Progenitor cell of endocrine pancreas (in vitro differentiated cells): ENCODE measurements around the gene HORMAD2. TPM values are rescaled to one million over a fixed set of nuclear protein-coding genes. Genes with fewer than 3 reads are reported as not detected.
A peak's percentile ranks its signal among the peaks of the same experiment; 100 is the strongest.

Source experiments
- DNase-seq: peaks from one replicate; pipeline ENCODE4 v3.0.0; 2021; ENCODE audit warnings: low spot score; ENCODE audit not compliant: unreplicated experiment
- H3K27ac Mint-ChIP-seq: 2 replicates; pipeline ENCODE4 v1.8.0; 2021; ENCODE audit warnings: mild to moderate bottlenecking, moderate library complexity, mixed read lengths
- H3K27me3 Mint-ChIP-seq: 2 replicates; pipeline ENCODE4 v1.8.0; 2021; ENCODE audit warnings: mixed read lengths
- H3K36me3 Mint-ChIP-seq: 2 replicates; pipeline ENCODE4 v1.8.0; 2022; ENCODE audit warnings: mixed read lengths; ENCODE audit not compliant: insufficient read depth
- H3K4me1 Mint-ChIP-seq: 2 replicates; pipeline ENCODE4 v1.8.0; 2021; ENCODE audit warnings: low read depth, mixed read lengths
- H3K4me3 Mint-ChIP-seq: 2 replicates; pipeline ENCODE4 v1.8.0; 2021; ENCODE audit warnings: low read depth, mild to moderate bottlenecking, moderate library complexity, mixed read lengths
- H3K9me3 Mint-ChIP-seq: 2 replicates; pipeline ENCODE4 v1.8.0; 2021; ENCODE audit warnings: low read depth, mixed read lengths
- total RNA-seq: library from RNA; stranded (reverse); gene quantifications from 2 replicates; pipeline ENCODE4 v1.2.1, GENCODE V29; 2021
- TF ChIP-seq, protein P1 (sequence below): fragments of 200-600 bp; sonication (generic); IDR thresholded peaks from one replicate; pipeline ENCODE4 v1.5.0; 2021; ENCODE audit warnings: antibody characterized with exemption, mild to moderate bottlenecking; ENCODE audit not compliant: unreplicated experiment

Gene HORMAD2
- total RNA-seq, 1 donor from 2014 or later = not detected

DNA sequence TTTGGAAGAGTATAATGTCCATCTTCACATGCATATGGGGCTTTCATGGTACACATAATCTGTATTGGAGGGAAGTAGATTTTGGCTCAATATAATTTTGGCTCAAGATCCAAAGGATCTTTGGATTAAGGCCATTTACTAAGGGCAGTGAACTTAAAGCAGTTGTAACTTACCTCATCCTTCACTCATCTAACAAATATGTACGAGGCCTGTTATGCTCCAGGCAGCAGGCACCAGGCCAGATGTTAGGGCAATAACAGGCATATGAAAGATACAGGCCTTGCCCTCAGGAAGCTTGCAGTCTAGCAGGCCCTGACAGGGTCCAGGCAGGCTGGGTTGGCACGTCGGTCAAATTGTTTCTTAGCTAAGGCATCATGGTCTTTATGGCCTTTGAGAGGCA, 121.7 kb downstream of the HORMAD2 start:
- Mint-ChIP-seq H3K27ac (no peak overlapping the region), H3K27me3 (peaks cover 13% of the 10 kb centered on the region), H3K36me3 (no peaks in the 10 kb centered on the region), H3K9me3 (peaks cover 8% of the 10 kb centered on the region), H3K4me3 (no peak overlapping the region), H3K4me1 (peaks cover 12% of the 10 kb centered on the region)
- DNase-seq = no peak
- TF ChIP-seq, protein P1, sequence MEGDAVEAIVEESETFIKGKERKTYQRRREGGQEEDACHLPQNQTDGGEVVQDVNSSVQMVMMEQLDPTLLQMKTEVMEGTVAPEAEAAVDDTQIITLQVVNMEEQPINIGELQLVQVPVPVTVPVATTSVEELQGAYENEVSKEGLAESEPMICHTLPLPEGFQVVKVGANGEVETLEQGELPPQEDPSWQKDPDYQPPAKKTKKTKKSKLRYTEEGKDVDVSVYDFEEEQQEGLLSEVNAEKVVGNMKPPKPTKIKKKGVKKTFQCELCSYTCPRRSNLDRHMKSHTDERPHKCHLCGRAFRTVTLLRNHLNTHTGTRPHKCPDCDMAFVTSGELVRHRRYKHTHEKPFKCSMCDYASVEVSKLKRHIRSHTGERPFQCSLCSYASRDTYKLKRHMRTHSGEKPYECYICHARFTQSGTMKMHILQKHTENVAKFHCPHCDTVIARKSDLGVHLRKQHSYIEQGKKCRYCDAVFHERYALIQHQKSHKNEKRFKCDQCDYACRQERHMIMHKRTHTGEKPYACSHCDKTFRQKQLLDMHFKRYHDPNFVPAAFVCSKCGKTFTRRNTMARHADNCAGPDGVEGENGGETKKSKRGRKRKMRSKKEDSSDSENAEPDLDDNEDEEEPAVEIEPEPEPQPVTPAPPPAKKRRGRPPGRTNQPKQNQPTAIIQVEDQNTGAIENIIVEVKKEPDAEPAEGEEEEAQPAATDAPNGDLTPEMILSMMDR = no peak

DNA sequence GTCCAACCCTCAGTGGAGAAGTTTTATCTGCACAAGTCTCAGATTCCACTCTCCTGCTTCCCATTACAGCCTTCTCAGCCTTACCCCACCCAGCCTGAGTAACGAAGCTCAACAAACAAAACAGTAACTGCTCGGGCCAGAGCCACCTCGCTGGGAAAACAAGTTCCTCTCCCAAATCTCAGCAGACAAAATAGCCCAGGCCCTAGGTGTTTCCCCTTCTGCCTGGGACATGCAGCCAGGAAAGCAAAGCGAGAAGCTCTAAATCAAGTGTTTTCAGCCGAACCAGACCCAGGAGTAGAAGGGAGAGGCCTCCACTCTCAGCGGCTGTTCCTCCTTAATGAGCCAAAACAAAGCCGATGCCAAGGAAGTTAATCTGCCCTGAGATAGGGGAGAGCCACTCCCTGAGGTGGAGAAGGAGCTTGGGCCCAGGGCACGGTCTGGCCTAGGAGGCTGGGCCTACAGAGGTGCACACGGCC, 122.3 kb downstream of the HORMAD2 start:
- Mint-ChIP-seq H3K9me3 (peaks cover 8% of the 10 kb centered on the region), H3K4me3 (no peak overlapping the region), H3K4me1 (peaks cover 12% of the 10 kb centered on the region), H3K27ac (peak overlapping the region; percentile 93), H3K36me3 (no peaks in the 10 kb centered on the region), H3K27me3 (peaks cover 16% of the 10 kb centered on the region)
- DNase-seq = no peak
- TF ChIP-seq, protein P1 = no peak

DNA sequence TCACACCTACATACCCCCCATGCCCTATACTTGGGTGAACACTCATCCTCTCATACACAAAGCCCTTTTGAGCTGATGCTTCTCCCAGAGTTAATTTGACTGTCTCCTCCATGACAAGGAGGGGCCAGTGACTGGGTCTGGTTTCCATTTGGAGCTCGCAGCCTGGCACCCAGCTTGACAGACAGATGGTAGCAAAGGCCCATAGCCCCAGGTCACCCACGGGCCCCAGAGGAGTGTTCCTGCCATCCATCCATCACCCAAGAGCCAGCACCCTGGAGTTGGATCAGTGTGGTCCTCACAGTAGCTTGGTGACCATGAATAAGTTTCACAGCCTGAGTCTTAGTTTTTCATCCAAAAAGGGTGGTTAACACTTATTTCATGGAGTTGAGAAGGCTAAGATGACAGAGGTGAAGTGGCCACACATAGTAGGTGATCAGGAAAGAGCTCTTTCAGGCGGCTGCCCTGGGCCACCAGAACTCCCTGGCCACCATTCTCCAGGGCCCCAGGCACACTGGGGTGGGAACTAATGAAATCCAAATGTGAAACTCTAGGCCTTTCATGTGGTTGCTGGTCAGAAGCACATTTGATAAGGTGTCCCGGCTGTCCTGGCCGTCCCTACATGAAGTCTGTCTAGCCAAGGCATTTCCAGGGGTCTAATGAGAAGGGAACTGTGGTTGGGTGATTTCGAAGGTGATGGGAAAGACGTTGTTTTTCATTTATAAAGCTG, 123.9 kb downstream of the HORMAD2 start:
- TF ChIP-seq, protein P1 = no peak
- no peaks in the 10 kb centered on the region for H3K36me3 Mint-ChIP-seq
- H3K4me1 Mint-ChIP-seq = peaks cover 15% of the 10 kb centered on the region
- H3K27me3 Mint-ChIP-seq = peaks cover 21% of the 10 kb centered on the region
- H3K27ac Mint-ChIP-seq = no peak overlapping the region
- no peak overlapping the region for H3K4me3 Mint-ChIP-seq
- DNase-seq = no peak
- peaks cover 8% of the 10 kb centered on the region for H3K9me3 Mint-ChIP-seq

DNA sequence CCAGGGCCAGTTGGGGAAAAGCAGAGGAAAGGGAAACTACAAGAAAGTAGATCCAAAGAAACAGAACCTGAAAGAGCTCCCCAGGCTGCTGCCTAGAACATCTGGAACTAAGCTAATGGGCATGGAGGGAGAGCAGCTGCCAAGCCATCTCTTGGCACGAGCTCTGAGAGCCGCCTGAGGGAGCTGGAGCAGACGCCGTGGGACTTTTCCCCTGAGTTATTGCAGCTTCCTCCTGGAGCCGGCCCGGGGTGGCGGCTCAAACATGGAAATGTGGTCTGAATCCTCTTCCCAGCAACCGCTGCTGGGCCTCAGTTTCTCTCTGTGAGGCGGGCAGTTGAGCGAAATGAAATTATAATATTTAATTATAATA, 124.5 kb downstream of the HORMAD2 start:
- no peak overlapping the region for H3K27ac Mint-ChIP-seq
- no peak overlapping the region for H3K4me3 Mint-ChIP-seq
- peaks cover 8% of the 10 kb centered on the region for H3K9me3 Mint-ChIP-seq
- H3K27me3 Mint-ChIP-seq = peaks cover 20% of the 10 kb centered on the region
- H3K4me1 Mint-ChIP-seq = peaks cover 16% of the 10 kb centered on the region
- DNase-seq = no peak
- H3K36me3 Mint-ChIP-seq = no peaks in the 10 kb centered on the region
- TF ChIP-seq, protein P1 = no peak

DNA sequence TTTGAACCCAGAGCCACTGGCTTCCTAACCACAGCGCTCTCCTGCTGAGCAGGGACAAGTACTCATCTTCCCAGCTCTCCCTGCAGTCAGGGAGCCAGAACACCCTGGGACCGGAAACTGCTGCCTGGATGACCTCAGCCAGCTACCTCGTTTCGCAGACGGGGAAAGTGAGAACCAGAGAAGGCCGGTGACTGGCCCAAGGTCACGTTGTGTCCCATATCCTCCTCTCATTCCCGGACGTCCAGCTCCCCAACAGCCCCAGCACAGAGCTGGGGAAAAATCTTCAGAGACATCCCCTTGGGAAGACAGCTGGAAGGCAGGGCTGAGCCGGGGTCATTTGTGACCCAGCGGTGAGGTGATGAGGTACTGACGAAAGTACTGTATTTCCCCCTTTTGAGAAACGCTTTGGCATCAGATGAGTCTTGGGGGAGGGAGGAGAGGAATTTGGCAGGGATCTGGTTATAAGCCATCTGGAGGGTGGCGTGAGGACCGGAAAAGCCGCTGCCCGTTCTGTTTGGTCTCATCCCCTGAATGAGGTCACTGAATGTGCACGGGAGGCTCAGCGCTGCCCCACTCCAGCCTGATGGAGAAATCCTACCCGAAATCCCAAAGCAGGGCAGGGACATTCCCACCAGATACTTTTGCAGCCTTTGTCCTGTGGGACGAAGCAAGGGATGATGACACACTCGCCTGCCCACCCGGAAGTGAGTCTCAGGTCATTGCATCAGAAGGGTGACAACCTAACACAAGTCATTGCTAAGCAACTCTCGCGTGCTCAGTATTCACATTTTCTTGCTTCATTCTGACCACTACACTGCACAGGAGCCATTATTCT, 125.2 kb downstream of the HORMAD2 start:
- TF ChIP-seq, protein P1 = no peak

More for the DNA sequence above, 125.2 kb downstream of the HORMAD2 start:
- Mint-ChIP-seq H3K27me3 (peaks cover 23% of the 10 kb centered on the region), H3K4me1 (peaks cover 20% of the 10 kb centered on the region), H3K36me3 (no peaks in the 10 kb centered on the region), H3K4me3 (no peak overlapping the region), H3K27ac (no peak overlapping the region), H3K9me3 (peaks cover 8% of the 10 kb centered on the region)
- no peak for DNase-seq
